Effector memory CD4-positive, alpha-beta T cell (primary cell): ENCODE measurements around the gene HMGN4.
"Not testable (repeated sequence)": the region's sequence is repeated elsewhere in the genome, so short reads cannot be mapped to it uniquely, and the experiment has no call there.

Source experiments
- DNase-seq, 3 donors: peaks; one replicate each; pipeline ENCODE4 v3.0.0-alpha.2; 2020
- H3K27ac ChIP-seq: 2 replicates; pipeline ENCODE4 v1.7.0; 2013; ENCODE audit warnings: mild to moderate bottlenecking, low read length, moderate library complexity; ENCODE audit not compliant: insufficient read depth, poor library complexity, severe bottlenecking
- H3K27me3 ChIP-seq: replicated peaks from 2 replicates; pipeline ENCODE4 v1.7.0; 2013; ENCODE audit warnings: mild to moderate bottlenecking, low read length; ENCODE audit not compliant: insufficient read depth, control insufficient read depth, poor library complexity, severe bottlenecking
- H3K36me3 ChIP-seq: 2 replicates; pipeline ENCODE4 v1.7.0; 2013; ENCODE audit warnings: mild to moderate bottlenecking, low read length, moderate library complexity; ENCODE audit not compliant: control insufficient read depth, insufficient read depth
- H3K4me1 ChIP-seq: 2 replicates; pipeline ENCODE4 v1.7.0; 2013; ENCODE audit warnings: low read length, mild to moderate bottlenecking; ENCODE audit not compliant: control insufficient read depth, insufficient read depth, poor library complexity, severe bottlenecking
- H3K4me3 ChIP-seq: 2 replicates; pipeline ENCODE4 v1.7.0; 2013; ENCODE audit warnings: low read length, low read depth, mild to moderate bottlenecking; ENCODE audit not compliant: insufficient read depth, poor library complexity, severe bottlenecking
- H3K9me3 ChIP-seq: 2 replicates; pipeline ENCODE4 v1.7.0; 2013; ENCODE audit warnings: mild to moderate bottlenecking, low read length, moderate library complexity; ENCODE audit not compliant: control insufficient read depth

The HMGN4 gene

GRCh38 chr6:26521600-26522391, 16.4 kb upstream of the HMGN4 start:
- peak; percentile 46 to 61 (median 49) for DNase-seq
- Histone ChIP-seq H3K27me3 (no peaks in the 10 kb centered on the region), H3K4me3 (peak overlapping the region; percentile 58), H3K4me1 (peaks cover 8% of the 10 kb centered on the region), H3K27ac (peak overlapping the region; percentile 63), H3K9me3 (no peaks in the 10 kb centered on the region), H3K36me3 (no peaks in the 10 kb centered on the region)

GRCh38 chr6:26522486-26523228, 15.5 kb upstream of the HMGN4 start:
- H3K9me3 ChIP-seq, H3K27me3 ChIP-seq, H3K4me1 ChIP-seq, H3K36me3 ChIP-seq: not testable (repeated sequence)
- peak in 1 of 3 donors; percentile 9 for DNase-seq
- peak overlapping the region; percentile 58 for H3K4me3 ChIP-seq
- peak overlapping the region; percentile 63 for H3K27ac ChIP-seq

DNA sequence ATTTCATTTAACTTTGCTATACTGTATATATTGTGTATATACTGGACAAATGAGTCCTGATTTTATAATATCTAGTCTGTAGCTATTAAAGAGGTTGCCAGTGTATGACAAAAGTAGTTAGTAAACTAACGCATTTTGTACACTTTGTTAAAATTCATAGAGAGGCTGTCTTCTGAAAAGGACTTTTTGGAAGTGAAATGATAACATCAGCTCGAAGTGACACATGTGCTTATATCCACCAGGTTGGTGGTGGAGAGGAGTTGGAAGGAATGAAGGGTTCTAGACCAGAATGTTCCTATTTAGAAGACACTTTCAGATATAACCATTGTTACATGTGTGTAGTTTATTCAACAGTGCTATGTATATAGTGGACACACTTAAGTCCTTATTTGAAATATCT, 13.9 kb upstream of the HMGN4 start:
- not testable (repeated sequence) for H3K4me3 ChIP-seq

GRCh38 chr6:26524722-26525370, 13.3 kb upstream of the HMGN4 start:
- Histone ChIP-seq H3K9me3 (no peaks in the 10 kb centered on the region), H3K27me3 (no peaks in the 10 kb centered on the region), H3K4me3 (no peak overlapping the region), H3K36me3 (no peaks in the 10 kb centered on the region), H3K27ac (no peak overlapping the region), H3K4me1 (peaks cover 7% of the 10 kb centered on the region)
- DNase-seq: no peak

More for the DNA sequence above, 13.9 kb upstream of the HMGN4 start:
- H3K27me3 ChIP-seq, H3K4me1 ChIP-seq, DNase-seq, H3K27ac ChIP-seq, H3K9me3 ChIP-seq, H3K36me3 ChIP-seq: not testable (repeated sequence)

DNA sequence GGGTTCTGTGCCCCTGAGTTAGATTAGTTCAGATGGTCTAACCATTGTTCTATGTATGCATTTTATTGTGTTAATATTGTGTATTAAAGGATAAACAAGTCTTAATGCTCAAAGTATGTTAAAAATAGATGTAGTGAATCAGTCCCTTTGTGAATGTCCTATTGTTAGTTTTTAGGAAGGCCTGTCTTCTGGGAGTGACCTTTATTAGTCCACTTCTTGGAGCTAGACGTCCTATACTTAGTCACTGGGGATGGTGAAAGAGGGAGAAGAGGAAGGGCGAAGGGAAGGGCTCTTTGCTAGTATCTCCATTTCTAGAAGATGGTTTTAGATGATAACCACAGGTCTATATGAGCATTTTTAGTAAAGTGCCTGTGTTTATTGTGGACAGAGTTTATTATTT, 12.3 kb upstream of the HMGN4 start:
- H3K4me1 ChIP-seq: no peaks in the 10 kb centered on the region
- no peak overlapping the region for H3K4me3 ChIP-seq
- H3K9me3 ChIP-seq: no peaks in the 10 kb centered on the region
- DNase-seq: no peak
- no peaks in the 10 kb centered on the region for H3K27me3 ChIP-seq
- H3K27ac ChIP-seq: no peak overlapping the region
- H3K36me3 ChIP-seq: no peaks in the 10 kb centered on the region

- H3K9me3 ChIP-seq: no peaks in the 10 kb centered on the region
- DNase-seq: no peak
- no peak overlapping the region for H3K27ac ChIP-seq
- H3K36me3 ChIP-seq: no peaks in the 10 kb centered on the region
- H3K4me1 ChIP-seq: no peaks in the 10 kb centered on the region
- no peaks in the 10 kb centered on the region for H3K27me3 ChIP-seq
- no peak overlapping the region for H3K4me3 ChIP-seq
Observed at GRCh38 chr6:26526928-26527327, 11.2 kb upstream of the HMGN4 start.

DNA sequence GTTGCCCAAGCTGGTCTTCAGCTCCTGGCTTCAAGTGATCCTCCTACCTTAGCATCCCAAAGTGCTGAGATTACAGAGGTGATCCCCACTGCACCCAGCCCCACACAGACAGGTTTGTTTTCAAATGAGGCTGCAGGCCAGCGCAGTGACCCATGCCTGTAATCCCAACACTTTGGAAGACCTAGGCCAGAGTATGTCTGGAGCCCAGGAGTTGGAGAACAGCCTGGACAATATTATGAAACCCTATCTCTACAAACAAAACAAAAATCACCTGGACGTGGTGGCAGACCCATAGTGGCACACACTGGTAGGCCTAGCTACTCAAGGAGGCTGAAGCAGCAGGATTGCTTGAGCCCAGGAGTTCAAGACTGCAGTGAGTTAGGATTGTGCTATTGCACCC, 8.0 kb upstream of the HMGN4 start:
- Histone ChIP-seq H3K36me3 (no peaks in the 10 kb centered on the region), H3K27me3 (no peaks in the 10 kb centered on the region), H3K27ac (no peak overlapping the region), H3K4me3 (no peak overlapping the region), H3K9me3 (no peaks in the 10 kb centered on the region), H3K4me1 (no peaks in the 10 kb centered on the region)
- DNase-seq: no peak

GRCh38 chr6:26531897-26532296, 6.3 kb upstream of the HMGN4 start:
- Histone ChIP-seq H3K36me3 (no peaks in the 10 kb centered on the region), H3K27ac (no peak overlapping the region), H3K9me3 (no peaks in the 10 kb centered on the region), H3K4me3 (no peak overlapping the region), H3K4me1 (peaks cover 9% of the 10 kb centered on the region), H3K27me3 (no peaks in the 10 kb centered on the region)
- DNase-seq: no peak

DNA sequence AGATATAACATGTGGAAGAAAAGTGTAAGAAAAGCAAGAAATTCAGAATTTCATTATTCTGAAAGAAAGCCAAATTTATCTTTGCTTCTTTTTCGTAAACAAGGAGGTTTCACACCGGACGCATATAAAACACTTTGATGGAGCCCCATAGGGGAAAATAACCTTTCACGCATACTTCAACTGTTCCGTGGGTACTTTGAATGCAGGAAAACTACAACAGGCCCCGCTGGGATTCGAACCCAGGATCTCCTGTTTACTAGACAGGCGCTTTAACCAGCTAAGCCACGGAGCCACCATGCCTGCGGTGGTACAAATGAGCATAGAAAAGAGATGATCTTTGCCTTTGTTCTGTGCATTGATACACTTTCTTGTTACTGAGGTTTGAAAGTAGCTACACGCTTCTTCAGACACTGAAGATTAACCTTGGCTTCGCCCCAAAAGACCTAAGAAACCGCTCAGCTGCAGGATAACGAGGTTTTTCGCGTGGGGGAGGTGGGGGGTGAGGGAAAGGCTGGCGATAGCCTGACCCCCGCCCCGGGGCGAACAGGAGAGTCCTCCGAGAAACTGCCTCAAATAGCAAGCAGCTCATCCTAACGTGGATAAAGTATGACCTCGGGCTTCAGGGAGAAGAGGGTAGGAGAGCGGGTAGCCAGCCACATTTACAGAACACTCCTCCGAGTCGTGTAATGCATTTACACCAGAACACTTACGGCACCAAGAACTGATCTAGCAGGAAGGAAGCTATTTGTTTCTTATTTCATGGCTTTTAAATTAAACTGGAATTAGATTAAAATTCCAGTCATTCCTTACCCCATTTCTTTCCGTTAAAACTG, 5.3 kb upstream of the HMGN4 start:
- Histone ChIP-seq H3K9me3 (no peaks in the 10 kb centered on the region), H3K36me3 (no peaks in the 10 kb centered on the region), H3K27ac (peak overlapping the region; percentile 52), H3K4me3 (peak overlapping the region; percentile 71), H3K4me1 (peaks cover 11% of the 10 kb centered on the region), H3K27me3 (no peaks in the 10 kb centered on the region)
- DNase-seq: peak; percentile 83 to 87 (median 86)
